Measurements from ENCODE around the gene DCLK1. TPM values are rescaled to one million over a fixed set of nuclear protein-coding genes. Genes with fewer than 3 reads are reported as not detected.
A peak's percentile ranks its signal among the peaks of the same experiment; 100 is the strongest.

Gene DCLK1
- total RNA-seq, 1 donor from 2014 or later: 3.9 TPM

DNA sequence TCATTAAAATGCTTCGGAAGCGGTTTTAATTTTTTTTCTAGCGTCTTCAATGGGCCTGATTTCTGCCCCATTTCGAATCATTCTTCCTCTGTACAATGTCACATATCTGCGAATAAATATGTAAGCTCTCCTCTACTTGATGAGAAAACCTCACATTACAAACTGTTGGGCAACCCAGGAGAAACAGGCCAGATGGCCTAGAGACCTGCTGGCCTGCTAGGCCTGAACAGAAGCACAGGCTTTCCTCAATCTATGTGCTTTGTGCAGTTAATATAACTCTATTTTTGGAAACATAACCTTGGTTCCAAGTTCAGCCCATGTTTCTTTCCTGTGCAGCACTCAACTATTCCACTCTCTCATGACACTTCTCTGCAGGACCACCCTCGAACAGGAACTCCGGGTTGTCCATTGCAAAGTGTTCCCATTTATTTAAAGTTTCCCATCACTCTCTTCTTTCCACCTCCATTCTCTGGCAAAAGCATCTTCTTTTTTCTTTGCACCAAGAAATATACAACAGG is 42.0 kb downstream of the DCLK1 start:
- Mint-ChIP-seq H3K36me3 (ENCODE audit: insufficient read depth) (no peaks in the 10 kb centered on the region), H3K27me3 (peaks cover 11% of the 10 kb centered on the region), H3K4me3 (ENCODE audit: low read depth) (no peak overlapping the region), H3K9me3 (ENCODE audit: low read depth) (peaks cover 6% of the 10 kb centered on the region), H3K27ac (no peak overlapping the region), H3K4me1 (ENCODE audit: low read depth) (peaks cover 16% of the 10 kb centered on the region)
- no peak for TF ChIP-seq CTCF (IDR thresholded peaks at IDR 0.05; ENCODE audit: unreplicated experiment)
- no peak for DNase-seq (ENCODE audit: low spot score, unreplicated experiment)

DNA sequence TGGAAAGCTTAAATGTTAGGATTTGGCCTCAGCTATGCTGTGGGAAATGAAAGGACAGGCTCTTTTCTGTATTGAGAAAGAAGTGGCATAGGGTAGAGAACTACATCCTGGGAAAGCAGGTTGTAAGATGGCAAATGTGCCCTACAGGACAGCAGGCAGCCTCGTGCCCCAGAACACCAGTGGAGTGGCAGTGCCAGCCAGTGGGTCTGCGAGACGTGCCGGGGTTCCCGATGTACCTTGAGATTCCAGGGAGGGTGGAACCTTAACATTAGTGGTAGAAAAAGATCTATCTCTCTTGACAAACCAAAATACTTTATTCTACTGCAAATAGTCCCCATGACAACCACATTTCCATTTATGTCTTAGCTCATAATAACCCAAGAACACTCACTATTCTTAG is 42.7 kb downstream of the DCLK1 start:
- Mint-ChIP-seq H3K27ac (no peak overlapping the region), H3K27me3 (peaks cover 11% of the 10 kb centered on the region), H3K4me1 (ENCODE audit: low read depth) (peaks cover 17% of the 10 kb centered on the region), H3K9me3 (ENCODE audit: low read depth) (peaks cover 6% of the 10 kb centered on the region), H3K4me3 (ENCODE audit: low read depth) (no peak overlapping the region), H3K36me3 (ENCODE audit: insufficient read depth) (no peaks in the 10 kb centered on the region)
- TF ChIP-seq CTCF (IDR thresholded peaks at IDR 0.05; ENCODE audit: unreplicated experiment): no peak
- DNase-seq (ENCODE audit: low spot score, unreplicated experiment): no peak

DNA sequence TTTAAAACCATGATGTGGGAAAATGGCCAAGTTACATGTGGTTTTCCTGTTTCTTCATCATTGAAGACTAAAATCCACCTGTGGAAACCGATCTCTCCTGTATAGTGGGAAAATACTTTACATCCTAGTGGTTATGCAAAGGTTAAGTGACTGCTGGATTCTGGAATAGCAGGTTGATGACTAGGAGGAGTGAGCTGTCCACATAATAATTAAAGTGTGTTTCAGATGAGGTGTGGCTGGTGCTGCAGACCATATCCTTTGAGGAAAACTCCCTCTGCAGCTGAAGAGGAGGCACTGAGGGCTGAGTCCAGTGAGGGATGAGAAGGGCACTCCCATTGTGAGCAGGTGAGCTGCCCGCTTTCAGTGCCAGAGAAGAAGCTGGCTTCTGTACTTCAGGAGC is 43.2 kb downstream of the DCLK1 start:
- TF ChIP-seq CTCF (IDR thresholded peaks at IDR 0.05; ENCODE audit: unreplicated experiment): no peak
- Mint-ChIP-seq H3K27ac (no peak overlapping the region), H3K27me3 (peaks cover 11% of the 10 kb centered on the region), H3K4me1 (ENCODE audit: low read depth) (peaks cover 17% of the 10 kb centered on the region), H3K4me3 (ENCODE audit: low read depth) (no peak overlapping the region), H3K36me3 (ENCODE audit: insufficient read depth) (no peaks in the 10 kb centered on the region), H3K9me3 (ENCODE audit: low read depth) (peaks cover 6% of the 10 kb centered on the region)
- no peak for DNase-seq (ENCODE audit: low spot score, unreplicated experiment)

DNA sequence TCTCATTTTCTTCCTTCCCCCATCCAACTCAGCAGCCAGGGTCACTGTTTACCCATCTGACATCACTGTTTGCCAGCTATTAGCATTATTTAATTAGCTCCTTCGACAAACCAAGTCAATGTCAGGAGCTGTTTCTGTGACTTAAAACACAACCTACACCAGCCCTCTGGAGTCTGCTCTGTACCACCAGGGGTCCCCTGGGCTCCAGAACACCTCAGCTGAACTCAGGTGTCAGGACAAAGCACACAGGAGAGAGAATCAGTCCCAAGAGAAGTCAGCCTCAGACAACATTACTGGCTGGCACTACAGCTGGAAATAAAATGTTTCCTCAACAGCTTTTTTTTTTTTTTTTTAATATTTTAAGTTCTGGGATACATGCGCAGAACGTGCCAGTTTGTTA is 45.1 kb downstream of the DCLK1 start:
- Mint-ChIP-seq H3K9me3 (ENCODE audit: low read depth) (peaks cover 2% of the 10 kb centered on the region), H3K27ac (peak overlapping the region; percentile 2), H3K27me3 (peaks cover 11% of the 10 kb centered on the region), H3K36me3 (ENCODE audit: insufficient read depth) (no peaks in the 10 kb centered on the region), H3K4me3 (ENCODE audit: low read depth) (no peak overlapping the region), H3K4me1 (ENCODE audit: low read depth) (peaks cover 17% of the 10 kb centered on the region)
- peak; percentile 17 for DNase-seq (ENCODE audit: low spot score, unreplicated experiment)
- TF ChIP-seq CTCF (IDR thresholded peaks at IDR 0.05; ENCODE audit: unreplicated experiment): peak; percentile 49

DNA sequence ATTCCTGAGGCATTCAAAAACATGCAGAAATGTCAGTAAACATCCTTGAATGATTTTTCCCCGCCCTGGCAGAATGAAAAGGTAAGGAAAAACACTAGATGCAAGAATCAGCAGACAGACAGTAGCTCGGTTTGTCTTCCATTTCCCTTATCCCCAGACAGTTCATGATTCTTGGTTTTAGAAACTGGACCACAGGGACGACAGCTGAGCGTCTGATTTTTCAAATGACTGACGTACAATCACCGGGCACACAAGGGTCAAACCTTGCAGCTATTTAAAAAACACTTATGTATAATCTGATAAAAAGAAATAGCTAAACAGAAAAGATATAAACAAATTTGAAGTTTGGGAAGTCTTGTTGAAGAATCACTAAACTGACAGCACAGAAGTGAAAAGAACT is 47.1 kb downstream of the DCLK1 start:
- peaks cover 2% of the 10 kb centered on the region for H3K9me3 Mint-ChIP-seq (ENCODE audit: low read depth)
- H3K36me3 Mint-ChIP-seq (ENCODE audit: insufficient read depth): no peaks in the 10 kb centered on the region
- peaks cover 17% of the 10 kb centered on the region for H3K4me1 Mint-ChIP-seq (ENCODE audit: low read depth)
- no peak for TF ChIP-seq CTCF (IDR thresholded peaks at IDR 0.05; ENCODE audit: unreplicated experiment)
- no peak overlapping the region for H3K4me3 Mint-ChIP-seq (ENCODE audit: low read depth)
- DNase-seq (ENCODE audit: low spot score, unreplicated experiment): no peak
- no peak overlapping the region for H3K27ac Mint-ChIP-seq
- H3K27me3 Mint-ChIP-seq: peaks cover 1% of the 10 kb centered on the region
